G401.6 (cell line): ENCODE data around the gene OLFML2A.

Experiments used
- FAIRE-seq: peaks from 2 replicates; lab custom pipeline; 2012; peaks lifted over from hg19 to GRCh38; lab: Jason Lieb, UNC

The OLFML2A gene

GRCh38 chr9:124778575-124779367 is 1.8 kb downstream of the OLFML2A start:
- FAIRE-seq = no peak

- FAIRE-seq = no peak
Observed at GRCh38 chr9:124779368-124780059, 2.6 kb downstream of the OLFML2A start.

GRCh38 chr9:124780060-124780756 is 3.3 kb downstream of the OLFML2A start:
- no peak for FAIRE-seq

GRCh38 chr9:124780757-124781151 is 3.8 kb downstream of the OLFML2A start:
- no peak for FAIRE-seq

GRCh38 chr9:124781967-124782660 is 5.2 kb downstream of the OLFML2A start:
- no peak for FAIRE-seq

- no peak for FAIRE-seq
Observed at GRCh38 chr9:124782661-124783574, 6.0 kb downstream of the OLFML2A start.

- FAIRE-seq = no peak
Observed at GRCh38 chr9:124783830-124784229, 6.9 kb downstream of the OLFML2A start.

GRCh38 chr9:124784509-124784908 is 7.6 kb downstream of the OLFML2A start:
- no peak for FAIRE-seq

- no peak for FAIRE-seq
Observed at GRCh38 chr9:124786881-124787573, 10.1 kb downstream of the OLFML2A start.

GRCh38 chr9:124788542-124789217 is 11.7 kb downstream of the OLFML2A start:
- no peak for FAIRE-seq

GRCh38 chr9:124789531-124789930 is 12.6 kb downstream of the OLFML2A start:
- FAIRE-seq = no peak

GRCh38 chr9:124790301-124790700 is 13.4 kb downstream of the OLFML2A start:
- no peak for FAIRE-seq

- no peak for FAIRE-seq
Observed at GRCh38 chr9:124790801-124791505, 14.0 kb downstream of the OLFML2A start.

- FAIRE-seq = no peak
Observed at GRCh38 chr9:124792257-124793014, 15.5 kb downstream of the OLFML2A start.

- FAIRE-seq = no peak
Observed at GRCh38 chr9:124793015-124793541, 16.1 kb downstream of the OLFML2A start.

- FAIRE-seq = no peak
Observed at GRCh38 chr9:124794902-124795491, 18.1 kb downstream of the OLFML2A start.

- FAIRE-seq = no peak
Observed at GRCh38 chr9:124795881-124796431, 19.0 kb downstream of the OLFML2A start.
